Measurements from ENCODE around the gene VEGFD. TPM values are rescaled to one million over a fixed set of nuclear protein-coding genes. Genes with fewer than 3 reads are reported as not detected.

VEGFD gene
- total RNA-seq, 1 donor from 2014 or later: not detected

DNA sequence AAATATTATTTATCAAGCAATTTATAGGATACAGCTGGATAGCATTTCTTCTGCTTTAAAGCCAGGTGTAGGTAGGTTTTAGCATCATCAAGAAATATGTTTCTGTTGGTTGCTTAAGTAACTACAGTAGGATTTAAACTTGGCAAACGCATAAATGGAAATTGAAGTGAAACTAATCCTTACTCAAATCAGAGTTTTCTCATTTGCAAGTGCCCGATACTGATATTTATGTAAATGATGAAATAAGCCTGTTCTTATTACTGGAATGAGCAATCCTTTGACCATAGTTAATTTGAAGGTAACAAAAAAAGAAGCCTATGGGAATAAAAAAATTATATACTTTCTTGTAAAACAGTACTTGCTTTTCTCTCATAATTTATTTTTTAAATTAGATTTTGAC is 25.7 kb downstream of the VEGFD start:
- H2AFZ ChIP-seq (replicated peaks): no peak overlapping the region
- Mint-ChIP-seq H3K27me3 (ENCODE audit: insufficient read depth, low read depth) (no peaks in the 10 kb centered on the region), H3K36me3 (peaks cover 2% of the 10 kb centered on the region), H3K27ac (no peak overlapping the region), H3K4me1 (no peaks in the 10 kb centered on the region), H3K9me3 (peaks cover 2% of the 10 kb centered on the region), H3K4me3 (no peak overlapping the region)
- no peak overlapping the region for H3K4me2 ChIP-seq
- H3K79me2 ChIP-seq (ENCODE audit: low read depth): no peaks in the 10 kb centered on the region
- no peak overlapping the region for H3K9ac ChIP-seq
- TF ChIP-seq EZH2 (IDR thresholded peaks at IDR 0.05): no peak
- TF ChIP-seq, protein P1, sequence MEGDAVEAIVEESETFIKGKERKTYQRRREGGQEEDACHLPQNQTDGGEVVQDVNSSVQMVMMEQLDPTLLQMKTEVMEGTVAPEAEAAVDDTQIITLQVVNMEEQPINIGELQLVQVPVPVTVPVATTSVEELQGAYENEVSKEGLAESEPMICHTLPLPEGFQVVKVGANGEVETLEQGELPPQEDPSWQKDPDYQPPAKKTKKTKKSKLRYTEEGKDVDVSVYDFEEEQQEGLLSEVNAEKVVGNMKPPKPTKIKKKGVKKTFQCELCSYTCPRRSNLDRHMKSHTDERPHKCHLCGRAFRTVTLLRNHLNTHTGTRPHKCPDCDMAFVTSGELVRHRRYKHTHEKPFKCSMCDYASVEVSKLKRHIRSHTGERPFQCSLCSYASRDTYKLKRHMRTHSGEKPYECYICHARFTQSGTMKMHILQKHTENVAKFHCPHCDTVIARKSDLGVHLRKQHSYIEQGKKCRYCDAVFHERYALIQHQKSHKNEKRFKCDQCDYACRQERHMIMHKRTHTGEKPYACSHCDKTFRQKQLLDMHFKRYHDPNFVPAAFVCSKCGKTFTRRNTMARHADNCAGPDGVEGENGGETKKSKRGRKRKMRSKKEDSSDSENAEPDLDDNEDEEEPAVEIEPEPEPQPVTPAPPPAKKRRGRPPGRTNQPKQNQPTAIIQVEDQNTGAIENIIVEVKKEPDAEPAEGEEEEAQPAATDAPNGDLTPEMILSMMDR (IDR thresholded peaks at IDR 0.05): no peak
- TF ChIP-seq EZH2phosphoT487 (IDR thresholded peaks at IDR 0.05): no peak
- H3K4me3 ChIP-seq: no peak overlapping the region
- H3K9me3 ChIP-seq (ENCODE audit: low read depth): no peaks in the 10 kb centered on the region
- H3F3A ChIP-seq (ENCODE audit: low read depth): no peaks in the 10 kb centered on the region
- no peak overlapping the region for H3K27ac ChIP-seq
- no peaks in the 10 kb centered on the region for H3K27me3 ChIP-seq
- no peaks in the 10 kb centered on the region for H3K4me1 ChIP-seq
- DNase-seq (ENCODE audit: low spot score): no peak
- H4K20me1 ChIP-seq (ENCODE audit: low read depth): no peaks in the 10 kb centered on the region
- H3K36me3 ChIP-seq: no peaks in the 10 kb centered on the region

DNA sequence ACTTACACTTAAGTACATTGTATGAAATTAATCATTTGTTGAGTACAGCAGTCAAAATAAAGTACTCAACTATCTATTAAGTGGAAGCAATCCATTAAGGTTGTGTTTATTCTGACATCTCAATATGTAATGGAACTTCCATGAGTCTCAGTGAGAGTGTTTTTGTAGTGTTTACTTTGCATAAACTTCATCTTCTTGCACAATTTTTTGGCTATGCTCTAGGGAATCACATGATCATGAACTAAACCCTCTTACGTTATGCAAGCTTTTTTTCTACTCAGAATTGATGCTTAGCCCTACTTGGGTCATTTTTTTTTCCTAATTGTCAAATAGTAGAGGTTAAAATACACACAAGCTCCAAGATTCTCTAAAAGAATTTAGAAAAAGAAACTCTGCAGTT is 27.8 kb downstream of the VEGFD start:
- Histone ChIP-seq H4K20me1 (ENCODE audit: low read depth) (no peaks in the 10 kb centered on the region), H3K36me3 (no peaks in the 10 kb centered on the region), H3K4me1 (no peaks in the 10 kb centered on the region), H3K27ac (no peak overlapping the region), H2AFZ (replicated peaks) (no peak overlapping the region), H3K4me2 (no peak overlapping the region), H3K4me3 (no peak overlapping the region), H3K79me2 (ENCODE audit: low read depth) (no peaks in the 10 kb centered on the region), H3K9me3 (ENCODE audit: low read depth) (no peaks in the 10 kb centered on the region), H3K9ac (no peak overlapping the region), H3K27me3 (no peaks in the 10 kb centered on the region), H3F3A (ENCODE audit: low read depth) (no peaks in the 10 kb centered on the region)
- H3K4me3 Mint-ChIP-seq: no peak overlapping the region
- no peak for TF ChIP-seq EZH2 (IDR thresholded peaks at IDR 0.05)
- TF ChIP-seq EZH2phosphoT487 (IDR thresholded peaks at IDR 0.05): no peak
- TF ChIP-seq, protein P1 (IDR thresholded peaks at IDR 0.05): no peak
- H3K27me3 Mint-ChIP-seq (ENCODE audit: insufficient read depth, low read depth): no peaks in the 10 kb centered on the region
- H3K27ac Mint-ChIP-seq: no peak overlapping the region
- peaks cover 2% of the 10 kb centered on the region for H3K9me3 Mint-ChIP-seq
- H3K4me1 Mint-ChIP-seq: no peaks in the 10 kb centered on the region
- no peak for DNase-seq (ENCODE audit: low spot score)
- peaks cover 2% of the 10 kb centered on the region for H3K36me3 Mint-ChIP-seq

DNA sequence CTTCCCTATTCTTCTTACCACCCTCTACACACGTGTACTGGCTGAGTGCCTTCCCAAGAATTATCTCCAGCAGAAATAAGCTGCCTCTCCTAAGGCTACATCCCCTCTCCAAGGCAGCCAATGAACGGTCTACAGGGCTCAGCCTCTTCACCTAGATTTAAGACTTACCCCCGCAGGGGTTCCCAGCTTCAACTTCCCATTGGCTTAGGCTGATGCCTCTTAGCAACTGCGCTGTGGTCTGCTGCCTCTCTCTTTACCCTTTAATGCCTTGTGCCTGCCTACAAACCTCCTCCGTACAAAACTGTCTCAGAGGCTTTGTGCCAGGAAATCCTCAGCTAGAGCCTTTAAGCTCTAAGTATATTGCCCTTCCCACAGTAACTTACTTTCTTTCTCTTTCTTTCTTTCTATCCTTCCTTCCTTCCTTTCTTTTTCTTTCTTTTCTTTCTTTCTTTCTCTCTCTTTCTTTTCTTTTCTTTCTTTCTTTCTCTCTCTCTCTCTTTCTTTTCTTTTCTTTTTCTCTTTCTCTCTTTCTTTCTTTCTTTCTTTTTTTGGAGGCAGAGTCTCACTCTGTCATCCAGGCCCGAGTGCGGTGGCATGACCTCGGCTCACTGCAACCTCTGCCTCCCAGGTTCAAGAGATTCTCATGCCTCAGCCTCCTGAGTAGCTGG is 33.8 kb downstream of the VEGFD start:
- Mint-ChIP-seq H3K4me3 (no peak overlapping the region), H3K9me3 (peaks cover 2% of the 10 kb centered on the region), H3K27ac (no peak overlapping the region), H3K36me3 (peaks cover 2% of the 10 kb centered on the region), H3K27me3 (ENCODE audit: insufficient read depth, low read depth) (peaks cover 2% of the 10 kb centered on the region), H3K4me1 (peaks cover 22% of the 10 kb centered on the region)
- Histone ChIP-seq H3K9me3 (ENCODE audit: low read depth) (no peaks in the 10 kb centered on the region), H4K20me1 (ENCODE audit: low read depth) (no peaks in the 10 kb centered on the region), H3K4me3 (no peak overlapping the region), H3K27me3 (peaks cover 24% of the 10 kb centered on the region), H3K79me2 (ENCODE audit: low read depth) (no peaks in the 10 kb centered on the region), H2AFZ (replicated peaks) (peak overlapping the region; percentile 19), H3K4me2 (no peak overlapping the region), H3K4me1 (peaks cover 7% of the 10 kb centered on the region), H3K9ac (no peak overlapping the region), H3K36me3 (no peaks in the 10 kb centered on the region), H3K27ac (no peak overlapping the region), H3F3A (ENCODE audit: low read depth) (no peaks in the 10 kb centered on the region)
- TF ChIP-seq, protein P1 (IDR thresholded peaks at IDR 0.05): no peak
- TF ChIP-seq EZH2 (IDR thresholded peaks at IDR 0.05) (no peak), EZH2phosphoT487 (IDR thresholded peaks at IDR 0.05) (no peak)
- DNase-seq (ENCODE audit: low spot score): peak; percentile 75

All from neural progenitor cell (in vitro differentiated cells).